Spleen (tissue), 7 donors: ENCODE results near the gene ASB13.
"Not testable (repeated sequence)": the region's sequence is repeated elsewhere in the genome, so short reads cannot be mapped to it uniquely, and the experiment has no call there.

Experiments
- CTCF ChIP-seq, 11 experiments: fragments of 200-600 bp in 7 of 11; fragments of 450-650 bp in 4 of 11; sonication (generic) in 4 of 11; IDR thresholded peaks in 8 of 11; conservative IDR thresholded peaks in 3 of 11; 1 replicate in 7 of 11; 2 replicates in 4 of 11; pipeline versions ENCODE4 v1.4.0 to v1.8.0; 2016 to 2021; ENCODE audit warnings: antibody characterized with exemption in 11 of 11, inconsistent platforms in 4 of 11, mild to moderate bottlenecking in 1 of 11
- POLR2A ChIP-seq, 3 donors: fragments of 450-650 bp; IDR thresholded peaks; one replicate each; pipeline ENCODE4 v1.5.1; 2017; ENCODE audit warnings: antibody characterized with exemption in 3 of 3, mild to moderate bottlenecking in 1 of 3
- POLR2AphosphoS5 ChIP-seq, 3 donors: sonication (generic); formaldehyde crosslinking; IDR thresholded peaks; one replicate each; pipeline ENCODE4 v1.5.1; 2017; ENCODE audit warnings: antibody characterized with exemption in 3 of 3
- donor health status: DM: no; HTN: no; CAD: no; lungs with moderate emphysema.
- donor health status: DM: no; HTN: no; CAD: no.
- donor health status: DM: no; HTN: no; CAD: no.

- not testable (repeated sequence) for TF ChIP-seq POLR2A (IDR thresholded peaks at IDR 0.05); CTCF (IDR thresholded peaks at IDR 0.05 in 8 of 11, conservative IDR thresholded peaks at IDR 0.05 in 3 of 11); POLR2AphosphoS5 (IDR thresholded peaks at IDR 0.05)
Observed at GRCh38 chr10:5593347-5593746, 73.0 kb downstream of the ASB13 start.
